Erythroblast (primary cell): ENCODE results near the gene PLCXD3.

Experiments used
- GATA1 ChIP-seq: IDR thresholded peaks from 2 replicates; pipeline ENCODE4 v1.6.1; 2011; ENCODE audit warnings: low read depth, mild to moderate bottlenecking, control low read depth, low read length, moderate library complexity
- POLR2A ChIP-seq: IDR thresholded peaks from 2 replicates; pipeline ENCODE4 v1.6.1; 2011; ENCODE audit warnings: mild to moderate bottlenecking, low read length

DNA sequence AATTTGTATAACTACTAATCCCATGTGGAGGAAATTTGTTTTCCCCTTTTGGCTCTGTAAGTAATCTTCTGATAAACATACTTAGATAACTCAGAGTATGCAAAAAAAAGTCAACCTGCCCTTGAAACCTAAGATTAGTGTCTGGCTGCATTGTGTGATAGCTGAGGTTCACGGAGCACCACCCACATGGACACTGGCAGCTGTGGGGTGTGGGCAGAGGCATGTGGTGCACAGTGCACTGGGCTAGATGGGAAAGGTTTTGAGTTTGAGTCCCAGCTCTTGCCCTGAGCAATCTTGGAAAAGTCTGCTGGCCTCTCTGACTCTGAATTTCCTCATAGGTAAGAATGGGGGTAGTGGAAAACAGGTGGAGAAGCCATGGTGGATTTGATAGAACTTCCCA lies 75.1 kb downstream of the PLCXD3 start:
- TF ChIP-seq POLR2A (no peak), GATA1 (no peak)
